HEK293 (cell line): ENCODE measurements around the gene ECHDC1.

Experiments used
- CTCF ChIA-PET: fragments of 350-600 bp; formaldehyde crosslinking; extraction: SDS; loops from one replicate; lab custom pipeline; 2021; ENCODE audit warnings: antibody characterized with exemption; lab: Yijun Ruan, JAX
- POLR2A ChIA-PET: fragments of 300-600 bp; formaldehyde crosslinking; extraction: SDS; loops from one replicate; lab custom pipeline; 2020; ENCODE audit warnings: antibody characterized with exemption, inconsistent platforms; lab: Yijun Ruan, JAX
- H3K27ac ChIP-seq: fragments of 200-500 bp; sonication (Bioruptor generic); 2 replicates; pipeline ENCODE4 v1.5.1; 2014; ENCODE audit warnings: low read depth, low read length, control low read depth, inconsistent platforms; ENCODE audit errors: extremely low read depth
- H3K36me3 ChIP-seq, 2 experiments: fragments of 200-500 bp in 1 of 2; sonication (Bioruptor generic) in 1 of 2; 1 replicate in 1 of 2; 2 replicates in 1 of 2; pipeline ENCODE4 v1.5.1; 2014 to 2017; ENCODE audit warnings: inconsistent platforms in 2 of 2, low read length in 2 of 2; ENCODE audit not compliant: control insufficient read depth in 2 of 2, insufficient read depth in 1 of 2
- H3K4me1 ChIP-seq: fragments of 200-500 bp; sonication (Bioruptor generic); 2 replicates; pipeline ENCODE4 v1.5.1; 2014; ENCODE audit warnings: mild to moderate bottlenecking, low read length, inconsistent platforms; ENCODE audit not compliant: control insufficient read depth, insufficient read depth
- H3K4me3 ChIP-seq: 2 replicates; pipeline ENCODE4 v1.5.1; 2011; ENCODE audit warnings: low read depth, mild to moderate bottlenecking, control low read depth, low read length, moderate library complexity
- H3K9me3 ChIP-seq: fragments of 200-500 bp; sonication (Bioruptor generic); 2 replicates; pipeline ENCODE4 v1.5.1; 2014; ENCODE audit warnings: low read depth, low read length, inconsistent platforms; ENCODE audit not compliant: control insufficient read depth, insufficient read depth
- BCL11B ChIP-seq: fragments of 450-650 bp; formaldehyde crosslinking; IDR thresholded peaks from 2 replicates; pipeline ENCODE4 v1.5.1; 2016; ENCODE audit warnings: low read depth, missing biosample characterization, missing genetic modification characterization
- FEZF1 ChIP-seq: fragments of 450-650 bp; formaldehyde crosslinking; IDR thresholded peaks from 2 replicates; pipeline ENCODE4 v1.5.1; 2016; ENCODE audit warnings: missing biosample characterization, missing genetic modification characterization
- IKZF3 ChIP-seq: fragments of 450-650 bp; IDR thresholded peaks from 2 replicates; pipeline ENCODE4 v1.5.0; 2018; ENCODE audit warnings: missing biosample characterization, mild to moderate bottlenecking, missing genetic modification characterization, moderate library complexity
- KLF16 ChIP-seq: fragments of 450-650 bp; formaldehyde crosslinking; IDR thresholded peaks from 2 replicates; pipeline ENCODE4 v1.5.1; 2017; ENCODE audit warnings: missing biosample characterization, missing genetic modification characterization
- KLF7 ChIP-seq: fragments of 450-650 bp; formaldehyde crosslinking; IDR thresholded peaks from 2 replicates; pipeline ENCODE4 v1.5.1; 2016; ENCODE audit warnings: missing biosample characterization, missing genetic modification characterization, borderline replicate concordance
- KLF9 ChIP-seq: fragments of 450-650 bp; formaldehyde crosslinking; IDR thresholded peaks from 2 replicates; pipeline ENCODE4 v1.5.1; 2016; ENCODE audit warnings: missing biosample characterization, missing genetic modification characterization, low read depth
- PRDM1 ChIP-seq: fragments of 450-650 bp; formaldehyde crosslinking; IDR thresholded peaks from 2 replicates; pipeline ENCODE4; 2016; ENCODE audit warnings: missing biosample characterization, missing genetic modification characterization
- RBAK ChIP-seq: fragments of 450-650 bp; formaldehyde crosslinking; IDR thresholded peaks from 2 replicates; pipeline ENCODE4 v1.5.1; 2016; ENCODE audit warnings: missing biosample characterization, missing genetic modification characterization
- SCRT2 ChIP-seq: fragments of 450-650 bp; formaldehyde crosslinking; IDR thresholded peaks from 2 replicates; pipeline ENCODE4 v1.5.1; 2016; ENCODE audit warnings: missing biosample characterization, missing genetic modification characterization
- SP3 ChIP-seq: fragments of 450-650 bp; formaldehyde crosslinking; IDR thresholded peaks from 2 replicates; pipeline ENCODE4 v1.5.1; 2016; ENCODE audit warnings: missing biosample characterization, missing genetic modification characterization
- TRIM28 ChIP-seq: IDR thresholded peaks from 2 replicates; pipeline ENCODE4 v1.6.1; 2011; ENCODE audit warnings: low read length, control low read depth, borderline replicate concordance
- ZBTB48 ChIP-seq: fragments of 450-650 bp; formaldehyde crosslinking; IDR thresholded peaks from 2 replicates; pipeline ENCODE4 v1.5.1; 2016; ENCODE audit warnings: missing biosample characterization, missing genetic modification characterization
- ZNF112 ChIP-seq: fragments of 450-650 bp; formaldehyde crosslinking; IDR thresholded peaks from 2 replicates; pipeline ENCODE4 v1.5.0; 2017; ENCODE audit warnings: missing biosample characterization, missing genetic modification characterization
- ZNF175 ChIP-seq: fragments of 450-650 bp; formaldehyde crosslinking; IDR thresholded peaks from 2 replicates; pipeline ENCODE4 v1.5.1; 2016; ENCODE audit warnings: missing biosample characterization, missing genetic modification characterization
- ZNF184 ChIP-seq: fragments of 450-650 bp; IDR thresholded peaks from 2 replicates; pipeline ENCODE4 v1.5.1; 2018; ENCODE audit warnings: missing biosample characterization, mild to moderate bottlenecking, missing genetic modification characterization
- ZNF214 ChIP-seq: fragments of 450-650 bp; formaldehyde crosslinking; IDR thresholded peaks from 2 replicates; pipeline ENCODE4 v1.5.1; 2017; ENCODE audit warnings: missing biosample characterization, mild to moderate bottlenecking, missing genetic modification characterization, borderline replicate concordance
- ZNF274 ChIP-seq, 2 experiments: fragments of 200-500 bp in 1 of 2; fragments of 450-650 bp in 1 of 2; sonication (Bioruptor generic) in 1 of 2; formaldehyde crosslinking in 1 of 2; IDR thresholded peaks; 2 replicates each; pipeline versions ENCODE4 v1.5.1 to v1.6.1; 2014 to 2016; ENCODE audit warnings: borderline replicate concordance in 1 of 2, inconsistent platforms in 1 of 2, low read length in 1 of 2, missing biosample characterization in 1 of 2, missing genetic modification characterization in 1 of 2
- ZNF302 ChIP-seq: fragments of 450-650 bp; formaldehyde crosslinking; IDR thresholded peaks from 2 replicates; pipeline ENCODE4 v1.5.1; 2016; ENCODE audit warnings: missing biosample characterization, missing genetic modification characterization, low read depth
- ZNF354C ChIP-seq: fragments of 450-650 bp; formaldehyde crosslinking; IDR thresholded peaks from 2 replicates; pipeline ENCODE4 v1.5.1; 2016; ENCODE audit warnings: missing biosample characterization, missing genetic modification characterization, low read depth, borderline replicate concordance
- ZNF404 ChIP-seq: fragments of 450-650 bp; formaldehyde crosslinking; IDR thresholded peaks from 2 replicates; pipeline ENCODE4 v1.5.1; 2017; ENCODE audit warnings: missing biosample characterization, missing genetic modification characterization
- ZNF555 ChIP-seq: fragments of 450-650 bp; formaldehyde crosslinking; conservative IDR thresholded peaks from 2 replicates; pipeline ENCODE4 v1.5.1; 2017; ENCODE audit warnings: missing biosample characterization, mild to moderate bottlenecking, missing genetic modification characterization, inconsistent platforms
- ZNF629 ChIP-seq: fragments of 450-650 bp; formaldehyde crosslinking; IDR thresholded peaks from 2 replicates; pipeline ENCODE4 v1.5.1; 2017; ENCODE audit warnings: missing biosample characterization, missing genetic modification characterization
- ZNF701 ChIP-seq: fragments of 450-650 bp; formaldehyde crosslinking; IDR thresholded peaks from 2 replicates; pipeline ENCODE4 v1.5.1; 2016; ENCODE audit warnings: missing biosample characterization, missing genetic modification characterization
- ZSCAN23 ChIP-seq: fragments of 450-650 bp; formaldehyde crosslinking; IDR thresholded peaks from 2 replicates; pipeline ENCODE4 v1.5.1; 2016; ENCODE audit warnings: missing biosample characterization, missing genetic modification characterization
- ZSCAN30 ChIP-seq: fragments of 450-650 bp; IDR thresholded peaks from 2 replicates; pipeline ENCODE4 v1.5.1; 2018; ENCODE audit warnings: missing biosample characterization, mild to moderate bottlenecking, missing genetic modification characterization, moderate library complexity
- TF ChIP-seq, protein P1 (sequence below): sonication (generic); formaldehyde crosslinking; IDR thresholded peaks from 2 replicates; pipeline ENCODE4 v1.8.1; 2022; ENCODE audit warnings: mild to moderate bottlenecking, moderate library complexity, missing genetic modification reagents
- TF ChIP-seq, protein P2 (sequence below): fragments of 450-650 bp; formaldehyde crosslinking; IDR thresholded peaks from 2 replicates; pipeline ENCODE4 v1.5.1; 2016; ENCODE audit warnings: missing biosample characterization, missing genetic modification characterization
- TF ChIP-seq, protein P3 (sequence below): fragments of 450-650 bp; formaldehyde crosslinking; IDR thresholded peaks from 2 replicates; pipeline ENCODE4 v1.5.1; 2017; ENCODE audit warnings: missing biosample characterization, missing genetic modification characterization
- TF ChIP-seq, protein P4 (sequence below): fragments of 450-650 bp; formaldehyde crosslinking; IDR thresholded peaks from 2 replicates; pipeline ENCODE4 v1.5.1; 2017; ENCODE audit warnings: missing biosample characterization, missing genetic modification characterization

Gene ECHDC1

DNA sequence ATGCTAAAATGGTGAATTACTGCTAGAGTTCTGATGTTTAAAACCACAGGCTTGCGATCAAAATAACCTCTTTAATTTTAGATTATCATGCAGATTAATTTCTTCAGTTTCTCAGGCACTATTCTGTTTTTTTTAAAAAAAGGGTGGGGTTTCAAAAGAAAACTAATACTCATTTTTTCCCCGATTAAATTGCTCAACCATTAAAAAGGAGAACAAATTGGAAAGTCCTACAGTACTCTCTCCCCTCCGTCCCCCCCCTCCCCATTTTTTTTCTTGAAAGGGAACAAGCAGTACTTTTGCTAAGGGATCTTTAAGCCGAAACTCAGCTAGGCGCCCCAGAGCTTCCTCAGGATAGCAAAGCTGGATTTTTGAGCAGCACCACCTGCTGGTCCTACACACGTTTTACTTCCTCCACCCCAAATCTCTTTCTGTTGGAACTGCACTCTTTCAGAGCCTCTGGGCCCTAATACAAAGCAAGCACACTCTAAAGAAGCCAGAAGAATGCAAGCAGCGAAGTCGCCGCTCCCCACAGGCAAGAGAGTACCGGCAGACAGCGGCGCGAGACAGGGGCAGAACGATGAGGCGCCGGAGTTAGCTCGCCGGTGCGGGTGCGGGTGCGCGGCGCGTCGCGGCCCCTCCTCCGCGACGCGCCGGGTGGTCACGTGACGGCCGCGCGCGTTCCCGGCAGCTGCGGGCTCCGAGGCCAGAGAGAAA lies 77.1 kb downstream of the ECHDC1 start, which contains the start of gene RNF146 (continued):
- TF ChIP-seq TRIM28 (peak; percentile 51; the same call in 1 of the 2 replicates), KLF16 (tag by site-specific recombination) (no peak), ZNF555 (tag by site-specific recombination) (no peak), BCL11B (tag by site-specific recombination) (no peak), ZNF175 (tag by site-specific recombination) (no peak), ZSCAN30 (tag by site-specific recombination) (0 out of 2 replicates have a peak, but pooled peaks have one; percentile 45), ZNF274 (IDR thresholded peaks at IDR 0.05; ENCODE audit: low read length) (no peak), ZNF274 (tag by site-specific recombination; IDR thresholded peaks at IDR 0.05; ENCODE audit: borderline replicate concordance) (no peak), FEZF1 (tag by site-specific recombination) (no peak), ZNF701 (tag by site-specific recombination) (no peak), IKZF3 (tag by site-specific recombination) (no peak), ZNF214 (tag by site-specific recombination) (no peak), ZSCAN23 (tag by site-specific recombination) (no peak), ZNF302 (tag by site-specific recombination) (no peak), SCRT2 (no peak), ZNF112 (tag by site-specific recombination) (no peak)
- TF ChIP-seq, protein P1, sequence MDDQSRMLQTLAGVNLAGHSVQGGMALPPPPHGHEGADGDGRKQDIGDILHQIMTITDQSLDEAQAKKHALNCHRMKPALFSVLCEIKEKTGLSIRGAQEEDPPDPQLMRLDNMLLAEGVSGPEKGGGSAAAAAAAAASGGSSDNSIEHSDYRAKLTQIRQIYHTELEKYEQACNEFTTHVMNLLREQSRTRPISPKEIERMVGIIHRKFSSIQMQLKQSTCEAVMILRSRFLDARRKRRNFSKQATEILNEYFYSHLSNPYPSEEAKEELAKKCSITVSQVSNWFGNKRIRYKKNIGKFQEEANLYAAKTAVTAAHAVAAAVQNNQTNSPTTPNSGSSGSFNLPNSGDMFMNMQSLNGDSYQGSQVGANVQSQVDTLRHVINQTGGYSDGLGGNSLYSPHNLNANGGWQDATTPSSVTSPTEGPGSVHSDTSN (CRISPR knock-in tag) = no peak

DNA sequence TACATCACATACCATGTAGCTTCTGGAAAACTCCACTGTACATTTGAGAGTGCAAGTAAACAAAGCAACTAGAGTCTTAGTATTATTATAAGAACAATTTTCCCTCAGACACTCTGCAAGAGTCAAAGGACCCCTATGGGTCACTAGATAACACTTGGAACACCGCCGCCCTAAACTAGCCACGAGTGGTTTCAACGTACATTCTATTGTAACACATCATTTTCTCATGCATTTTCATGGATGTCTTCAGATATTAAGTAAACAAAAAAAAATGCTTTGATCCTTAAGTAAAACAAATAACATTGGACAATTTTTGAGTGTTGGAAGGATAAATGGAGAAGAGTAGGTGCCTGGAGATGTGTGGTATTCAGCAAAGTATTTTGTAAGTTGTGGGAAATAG lies 79.9 kb downstream of the ECHDC1 start:
- ChIA-PET POLR2A (no interaction called here), CTCF (interaction anchor here (1.1 kb wide), 1 partner anchor 459 kb away, joined by 6 read pairs; no protein-coding TSS in a partner anchor)
- Histone ChIP-seq H3K9me3 (no peaks in the 10 kb centered on the region), H3K36me3 (no peaks in the 10 kb centered on the region), H3K27ac (no peak overlapping the region), H3K4me3 (no peak overlapping the region), H3K4me1 (no peaks in the 10 kb centered on the region)
- TF ChIP-seq ZNF354C = no peak
- TF ChIP-seq KLF9 = no peak
- TF ChIP-seq IKZF3 (tag by site-specific recombination) = no peak
- TF ChIP-seq ZBTB48 (tag by site-specific recombination) = no peak
- TF ChIP-seq KLF7 (tag by site-specific recombination) = no peak
- TF ChIP-seq ZNF184 = no peak
- TF ChIP-seq ZNF404 (tag by site-specific recombination) = no peak
- TF ChIP-seq, protein P2, sequence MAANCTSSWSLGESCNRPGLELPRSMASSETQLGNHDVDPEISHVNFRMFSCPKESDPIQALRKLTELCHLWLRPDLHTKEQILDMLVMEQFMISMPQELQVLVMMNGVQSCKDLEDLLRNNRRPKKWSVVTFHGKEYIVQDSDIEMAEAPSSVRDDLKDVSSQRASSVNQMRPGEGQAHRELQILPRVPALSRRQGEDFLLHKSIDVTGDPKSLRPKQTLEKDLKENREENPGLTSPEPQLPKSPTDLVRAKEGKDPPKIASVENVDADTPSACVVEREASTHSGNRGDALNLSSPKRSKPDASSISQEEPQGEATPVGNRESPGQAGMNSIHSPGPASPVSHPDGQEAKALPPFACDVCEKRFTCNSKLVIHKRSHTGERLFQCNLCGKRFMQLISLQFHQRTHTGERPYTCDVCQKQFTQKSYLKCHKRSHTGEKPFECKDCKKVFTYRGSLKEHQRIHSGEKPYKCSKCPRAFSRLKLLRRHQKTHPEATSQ (tag by site-specific recombination) = no peak
- no peak for TF ChIP-seq ZNF629 (tag by site-specific recombination)
- TF ChIP-seq, protein P3, sequence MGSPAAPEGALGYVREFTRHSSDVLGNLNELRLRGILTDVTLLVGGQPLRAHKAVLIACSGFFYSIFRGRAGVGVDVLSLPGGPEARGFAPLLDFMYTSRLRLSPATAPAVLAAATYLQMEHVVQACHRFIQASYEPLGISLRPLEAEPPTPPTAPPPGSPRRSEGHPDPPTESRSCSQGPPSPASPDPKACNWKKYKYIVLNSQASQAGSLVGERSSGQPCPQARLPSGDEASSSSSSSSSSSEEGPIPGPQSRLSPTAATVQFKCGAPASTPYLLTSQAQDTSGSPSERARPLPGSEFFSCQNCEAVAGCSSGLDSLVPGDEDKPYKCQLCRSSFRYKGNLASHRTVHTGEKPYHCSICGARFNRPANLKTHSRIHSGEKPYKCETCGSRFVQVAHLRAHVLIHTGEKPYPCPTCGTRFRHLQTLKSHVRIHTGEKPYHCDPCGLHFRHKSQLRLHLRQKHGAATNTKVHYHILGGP (tag by site-specific recombination) = no peak
- TF ChIP-seq SP3 = no peak
- TF ChIP-seq, protein P4, sequence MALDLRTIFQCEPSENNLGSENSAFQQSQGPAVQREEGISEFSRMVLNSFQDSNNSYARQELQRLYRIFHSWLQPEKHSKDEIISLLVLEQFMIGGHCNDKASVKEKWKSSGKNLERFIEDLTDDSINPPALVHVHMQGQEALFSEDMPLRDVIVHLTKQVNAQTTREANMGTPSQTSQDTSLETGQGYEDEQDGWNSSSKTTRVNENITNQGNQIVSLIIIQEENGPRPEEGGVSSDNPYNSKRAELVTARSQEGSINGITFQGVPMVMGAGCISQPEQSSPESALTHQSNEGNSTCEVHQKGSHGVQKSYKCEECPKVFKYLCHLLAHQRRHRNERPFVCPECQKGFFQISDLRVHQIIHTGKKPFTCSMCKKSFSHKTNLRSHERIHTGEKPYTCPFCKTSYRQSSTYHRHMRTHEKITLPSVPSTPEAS (tag by site-specific recombination) = no peak
- no peak for TF ChIP-seq PRDM1 (tag by site-specific recombination)
- TF ChIP-seq RBAK (tag by site-specific recombination) = no peak
